ENCODE results near the gene RALGPS1. TPM values are rescaled to one million over a fixed set of nuclear protein-coding genes. Genes with fewer than 3 reads are reported as not detected.

RALGPS1 gene
- total RNA-seq, 1 experiment from 2014 or later: 18.6 TPM

DNA sequence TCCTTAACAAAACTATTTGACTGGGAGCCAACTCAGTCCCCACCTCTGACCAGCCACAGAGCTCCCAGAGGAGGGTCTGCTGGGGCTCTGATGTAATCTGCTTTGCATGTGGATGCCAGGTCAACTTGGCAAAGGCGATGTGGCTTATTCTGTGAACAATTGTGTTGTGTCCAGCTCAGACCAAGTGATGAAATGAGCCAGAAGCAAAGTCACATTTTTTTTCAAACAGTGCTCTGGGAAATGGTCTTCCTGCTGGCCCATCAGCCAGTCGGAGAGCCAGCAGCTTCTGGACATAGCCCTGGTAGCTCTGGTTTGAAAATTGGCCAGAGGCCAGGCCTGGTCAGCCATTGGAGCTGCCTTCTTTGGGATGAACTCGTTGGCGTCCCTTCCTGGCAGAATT is 121.4 kb downstream of the RALGPS1 start:
- H3T11ph ChIP-seq (ENCODE audit: low read length): no peak overlapping the region
- no peak overlapping the region for H2BK20ac ChIP-seq (ENCODE audit: low read depth, low read length, poor library complexity, severe bottlenecking)
- no peaks in the 10 kb centered on the region for H3K4me1 Mint-ChIP-seq
- no peak overlapping the region for H3K4me3 Mint-ChIP-seq
- H4K20me1 ChIP-seq (ENCODE audit: control insufficient read depth, insufficient read depth, insufficient read length): no peaks in the 10 kb centered on the region
- no peak overlapping the region for H2BK5ac ChIP-seq (ENCODE audit: insufficient read length, low read length)
- no peak overlapping the region for H2AFZ ChIP-seq (ENCODE audit: low read length)
- H3K4ac ChIP-seq (ENCODE audit: low read depth, low read length): no peak overlapping the region
- WGBS (ENCODE audit: extremely low coverage, insufficient read length, low lambda C conversion rate): no CpG with 5 or more reads among the region's 4 CpGs
- H3K79me1 ChIP-seq (ENCODE audit: insufficient read depth, low read depth, low read length, poor library complexity, severe bottlenecking): no peaks in the 10 kb centered on the region
- no peak overlapping the region for H4K8ac ChIP-seq (replicated peaks; ENCODE audit: insufficient read length, low read depth, low read length)
- no peaks in the 10 kb centered on the region for H3K23me2 ChIP-seq (ENCODE audit: insufficient read length, low read depth, low read length, poor library complexity, severe bottlenecking)
- no peak overlapping the region for H4K5ac ChIP-seq (ENCODE audit: insufficient read length, low read depth, low read length)
- no peaks in the 10 kb centered on the region for H3K27me3 ChIP-seq (ENCODE audit: insufficient read depth, low read length)
- H2AK5ac ChIP-seq (ENCODE audit: insufficient read length, low read length): no peak overlapping the region
- no peak overlapping the region for H3K18ac ChIP-seq (ENCODE audit: insufficient read length, low read depth, low read length)
- no peak overlapping the region for H3K23ac ChIP-seq (ENCODE audit: insufficient read length, low read depth, low read length)
- H4K91ac ChIP-seq (ENCODE audit: insufficient read length, low read depth, low read length): no peak overlapping the region
- H3K27me3 Mint-ChIP-seq (ENCODE audit: low read depth): no peaks in the 10 kb centered on the region
- no peaks in the 10 kb centered on the region for H3K79me2 ChIP-seq (ENCODE audit: insufficient read depth, low read length)
- H3K9me3 Mint-ChIP-seq: no peaks in the 10 kb centered on the region
- no peak overlapping the region for H2BK15ac ChIP-seq (ENCODE audit: low read depth, low read length)
- TF ChIP-seq, protein P1, sequence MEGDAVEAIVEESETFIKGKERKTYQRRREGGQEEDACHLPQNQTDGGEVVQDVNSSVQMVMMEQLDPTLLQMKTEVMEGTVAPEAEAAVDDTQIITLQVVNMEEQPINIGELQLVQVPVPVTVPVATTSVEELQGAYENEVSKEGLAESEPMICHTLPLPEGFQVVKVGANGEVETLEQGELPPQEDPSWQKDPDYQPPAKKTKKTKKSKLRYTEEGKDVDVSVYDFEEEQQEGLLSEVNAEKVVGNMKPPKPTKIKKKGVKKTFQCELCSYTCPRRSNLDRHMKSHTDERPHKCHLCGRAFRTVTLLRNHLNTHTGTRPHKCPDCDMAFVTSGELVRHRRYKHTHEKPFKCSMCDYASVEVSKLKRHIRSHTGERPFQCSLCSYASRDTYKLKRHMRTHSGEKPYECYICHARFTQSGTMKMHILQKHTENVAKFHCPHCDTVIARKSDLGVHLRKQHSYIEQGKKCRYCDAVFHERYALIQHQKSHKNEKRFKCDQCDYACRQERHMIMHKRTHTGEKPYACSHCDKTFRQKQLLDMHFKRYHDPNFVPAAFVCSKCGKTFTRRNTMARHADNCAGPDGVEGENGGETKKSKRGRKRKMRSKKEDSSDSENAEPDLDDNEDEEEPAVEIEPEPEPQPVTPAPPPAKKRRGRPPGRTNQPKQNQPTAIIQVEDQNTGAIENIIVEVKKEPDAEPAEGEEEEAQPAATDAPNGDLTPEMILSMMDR (conservative IDR thresholded peaks at IDR 0.05): no peak
- H3K4me1 ChIP-seq (ENCODE audit: insufficient read depth, low read length): no peaks in the 10 kb centered on the region
- H3K27ac ChIP-seq (ENCODE audit: insufficient read length, low read depth, low read length): no peak overlapping the region
- no peak overlapping the region for H2BK120ac ChIP-seq (ENCODE audit: low read depth, low read length, poor library complexity, severe bottlenecking)
- H2BK12ac ChIP-seq (ENCODE audit: insufficient read length, low read depth, low read length): no peak overlapping the region
- H3K4me2 ChIP-seq (ENCODE audit: insufficient read depth, insufficient read length, low read length): no peak overlapping the region
- no peak overlapping the region for H3K27ac Mint-ChIP-seq
- H3K14ac ChIP-seq (ENCODE audit: insufficient read depth, low read length): no peak overlapping the region
- no peaks in the 10 kb centered on the region for H3K9me3 ChIP-seq (ENCODE audit: control insufficient read depth, low read depth, low read length)
- no peak overlapping the region for H3K9ac ChIP-seq (ENCODE audit: extremely low read depth, insufficient read length, low read length)
- no peaks in the 10 kb centered on the region for H3K36me3 Mint-ChIP-seq (ENCODE audit: insufficient read depth in 1 of 3, low read depth in 3 of 3)
- no peak for DNase-seq
- no peak overlapping the region for H3K56ac ChIP-seq (ENCODE audit: insufficient read length, low read depth, low read length)

Data from H9 (cell line).